ENCODE measurements around the gene SIRT1.
"Not testable (repeated sequence)": the region's sequence is repeated elsewhere in the genome, so short reads cannot be mapped to it uniquely, and the experiment has no call there.

SIRT1 gene

GRCh38 chr10:67884313-67884841, at the start of gene SIRT1:
Gene SIRT1, plus strand, starts transcription at chr10:67884656. Its CDS starts 66 bp downstream, at chr10:67884722.
- DNase-seq (ENCODE audit: low read depth): peak; percentile 93

DNA sequence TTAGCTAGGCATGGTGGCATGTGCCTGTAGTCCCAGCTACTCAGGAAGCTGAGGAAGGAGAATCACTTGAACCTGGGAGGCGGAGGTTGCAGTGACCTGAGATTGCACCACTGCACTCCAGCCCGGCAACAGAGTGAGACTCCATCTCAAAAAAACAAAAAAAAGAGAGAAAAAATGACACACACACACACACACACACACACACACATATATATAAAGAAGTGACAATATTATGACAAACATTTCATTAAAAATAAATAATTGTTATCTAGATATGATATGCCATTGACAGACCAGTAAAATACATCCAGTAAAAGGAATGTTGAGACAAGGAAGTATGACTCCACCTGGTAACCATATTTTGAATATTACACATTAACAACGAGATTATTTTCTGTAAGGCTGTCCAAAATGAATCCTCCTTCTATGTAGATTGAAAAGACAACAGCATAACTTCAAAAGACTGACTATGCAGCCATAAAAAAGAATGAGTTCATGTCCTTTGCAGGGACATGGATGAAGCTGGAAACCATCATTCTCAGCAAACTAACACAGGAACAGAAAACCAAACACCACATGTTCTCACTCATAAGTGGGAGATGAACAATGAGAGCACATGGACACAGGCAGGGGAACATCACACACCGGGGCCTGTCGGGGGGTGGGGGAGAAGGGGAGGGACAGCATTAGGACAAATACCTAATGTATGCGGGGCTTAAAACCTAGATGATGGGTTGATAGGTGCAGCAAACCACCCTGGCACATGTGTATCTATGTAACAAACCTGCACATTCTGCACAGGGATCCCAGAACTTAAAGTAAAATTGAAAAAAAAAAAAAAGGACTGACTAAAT, 48.7 kb upstream of the SIRT1 start:
- DNase-seq (ENCODE audit: low read depth): not testable (repeated sequence)

DNA sequence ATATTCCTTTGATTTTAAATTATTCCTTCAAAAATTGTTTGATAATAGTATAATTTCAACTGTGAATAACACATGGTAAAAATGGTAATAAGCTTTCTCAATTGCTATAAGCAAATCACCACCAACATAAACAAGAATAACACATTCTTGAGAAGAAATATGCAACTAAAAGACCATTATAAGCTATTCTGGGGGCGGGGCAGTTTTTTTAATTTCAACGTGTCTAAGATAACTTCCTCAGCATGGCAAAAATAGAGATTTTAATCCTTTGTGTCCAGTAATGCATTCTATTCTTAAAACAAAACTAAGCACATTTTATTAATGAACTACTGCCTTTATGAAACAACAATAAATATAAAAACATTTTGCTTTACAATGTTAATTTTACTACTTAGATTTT, 48.0 kb upstream of the SIRT1 start:
- no peak for DNase-seq (ENCODE audit: low read depth)

DNA sequence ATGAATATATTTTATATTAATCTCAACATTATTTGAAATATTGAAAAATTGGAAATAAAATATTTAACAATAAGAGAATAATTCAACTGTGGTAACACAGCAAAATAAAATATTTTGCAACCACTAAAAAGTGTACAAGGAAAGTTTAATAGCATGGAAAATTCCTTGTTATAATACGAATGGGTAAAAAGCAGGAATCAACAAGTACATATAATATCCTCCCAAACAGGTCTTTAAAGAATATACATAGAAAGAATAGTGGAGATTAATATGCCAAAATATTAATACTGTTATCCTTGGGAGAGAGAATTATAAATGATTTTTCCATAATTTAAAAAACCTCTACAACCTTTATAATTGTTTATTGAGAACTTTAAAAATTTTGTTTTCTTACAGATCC, 47.5 kb upstream of the SIRT1 start:
- no peak for DNase-seq (ENCODE audit: low read depth)

DNA sequence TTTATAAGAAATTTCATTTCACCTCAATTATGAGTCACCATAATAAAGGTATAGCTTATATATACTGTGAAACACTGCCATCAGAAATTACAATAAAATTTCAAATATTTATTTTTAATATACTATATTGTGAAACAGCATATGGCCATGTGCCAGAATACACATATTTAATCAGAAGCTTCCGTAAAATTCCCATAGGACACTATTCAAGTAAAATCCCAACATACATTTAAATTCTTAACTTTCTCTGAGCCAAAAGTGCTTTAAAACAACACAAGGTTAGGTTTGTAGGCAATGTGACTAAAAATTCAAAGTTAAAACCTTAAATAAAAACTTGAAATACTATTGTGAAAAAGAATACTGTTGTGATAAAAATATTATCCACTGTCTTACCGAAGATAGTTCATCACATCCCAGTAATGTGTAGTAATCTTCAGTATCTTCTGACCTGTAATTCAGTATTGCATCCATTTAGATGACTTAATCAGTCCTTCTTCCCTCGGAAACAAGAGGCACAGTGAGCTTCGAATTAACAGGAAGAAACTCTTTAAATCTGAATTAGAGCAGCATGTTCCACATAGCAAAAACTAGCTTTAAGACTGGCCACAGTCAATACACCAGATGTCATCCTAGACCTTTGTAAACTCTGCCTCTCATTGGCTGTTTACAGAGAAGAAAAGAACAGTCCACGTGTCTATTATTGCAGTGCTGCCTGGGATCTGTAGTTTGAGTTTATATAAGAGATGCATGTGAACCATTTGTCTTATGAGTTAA, 46.7 kb upstream of the SIRT1 start, which contains the start of gene DNAJC12:
DNAJC12 (minus strand) TSS at position 648 of the 774 bp plus-strand sequence; CDS start at position 471, 177 bp downstream.
- peak; percentile 56 for DNase-seq (ENCODE audit: low read depth)

GRCh38 chr10:67839511-67839910, 44.9 kb upstream of the SIRT1 start:
- DNase-seq (ENCODE audit: low read depth): not testable (repeated sequence)

DNA sequence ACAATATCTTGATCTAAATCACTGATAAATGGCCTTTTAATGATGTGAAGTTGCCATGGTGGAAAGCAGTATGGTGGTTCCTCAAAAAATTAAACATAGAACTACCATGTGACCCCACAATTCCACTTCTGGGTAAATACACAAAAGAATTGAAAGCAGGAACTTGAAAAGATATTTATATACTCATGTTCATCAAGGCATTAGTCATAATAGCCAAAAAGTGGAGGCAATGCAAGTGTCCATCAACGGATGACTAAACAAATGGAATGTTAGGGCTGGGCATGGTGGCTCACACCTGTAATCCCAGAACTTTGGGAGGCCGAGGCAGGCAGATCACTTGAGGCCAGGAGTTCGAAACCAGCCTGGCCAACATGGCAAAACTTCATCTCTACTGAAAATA, 44.5 kb upstream of the SIRT1 start:
- DNase-seq (ENCODE audit: low read depth): peak; percentile 43

GRCh38 chr10:67841737-67842136, 42.7 kb upstream of the SIRT1 start:
- DNase-seq (ENCODE audit: low read depth): no peak

- DNase-seq (ENCODE audit: low read depth): no peak
Observed at GRCh38 chr10:67843284-67843683, 41.2 kb upstream of the SIRT1 start.

DNA sequence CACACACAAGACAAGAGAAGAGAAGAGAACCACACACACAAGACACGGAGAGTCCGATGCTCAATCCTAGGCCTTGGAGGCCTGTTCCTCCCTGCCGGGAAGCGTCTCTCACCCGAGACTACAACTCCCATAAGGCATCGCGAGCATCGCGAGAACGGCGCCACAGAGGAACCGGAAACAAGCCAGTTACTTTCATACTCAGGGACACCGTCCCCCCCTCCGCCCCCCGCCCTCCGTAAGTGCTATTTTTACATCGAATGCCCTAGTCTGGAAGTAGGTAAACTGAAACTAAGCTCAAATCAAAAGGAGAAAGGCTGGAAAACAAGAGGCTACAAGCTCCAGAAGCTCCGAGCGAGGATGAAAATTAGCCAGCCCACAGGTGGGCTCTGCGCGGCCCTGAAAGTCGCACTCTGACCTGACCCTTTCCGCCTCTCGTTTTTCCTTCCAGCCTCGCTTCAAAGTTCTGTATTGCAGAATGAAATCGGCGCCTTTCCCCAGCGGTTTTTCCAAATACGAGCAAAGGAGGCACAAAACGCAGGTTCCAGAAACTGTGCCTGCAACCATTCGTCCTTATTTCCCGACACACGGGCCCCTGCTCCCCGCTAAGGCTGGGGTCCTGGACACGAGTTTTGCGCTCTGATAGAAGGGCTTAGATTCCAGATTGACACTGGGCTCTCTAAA, 35.0 kb upstream of the SIRT1 start:
- DNase-seq (ENCODE audit: low read depth): peak; percentile 94

- no peak for DNase-seq (ENCODE audit: low read depth)
Observed at GRCh38 chr10:67851186-67851585, 33.3 kb upstream of the SIRT1 start.

- DNase-seq (ENCODE audit: low read depth): no peak
Observed at GRCh38 chr10:67852761-67853160, 31.7 kb upstream of the SIRT1 start.

- DNase-seq (ENCODE audit: low read depth): no peak
Observed at GRCh38 chr10:67853512-67853911, 30.9 kb upstream of the SIRT1 start.

DNA sequence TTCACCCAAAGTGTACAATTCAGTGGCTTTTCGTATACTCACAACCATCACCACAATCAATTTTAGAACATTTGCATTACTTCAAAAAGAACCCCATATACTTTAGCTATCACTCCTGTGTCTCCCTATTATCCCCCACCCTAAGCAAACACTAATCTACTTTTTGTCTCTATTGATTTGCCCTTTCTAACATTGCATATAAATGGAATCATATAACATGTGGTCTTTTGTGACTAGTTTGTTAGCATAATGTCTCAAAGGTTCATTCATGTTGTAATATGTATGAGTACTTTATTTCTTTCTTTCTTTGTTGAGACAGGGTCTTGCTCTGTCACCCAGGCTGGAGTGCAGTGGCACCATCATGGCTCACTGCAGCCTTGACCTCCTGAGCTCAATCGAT, 25.5 kb upstream of the SIRT1 start:
- no peak for DNase-seq (ENCODE audit: low read depth)

DNA sequence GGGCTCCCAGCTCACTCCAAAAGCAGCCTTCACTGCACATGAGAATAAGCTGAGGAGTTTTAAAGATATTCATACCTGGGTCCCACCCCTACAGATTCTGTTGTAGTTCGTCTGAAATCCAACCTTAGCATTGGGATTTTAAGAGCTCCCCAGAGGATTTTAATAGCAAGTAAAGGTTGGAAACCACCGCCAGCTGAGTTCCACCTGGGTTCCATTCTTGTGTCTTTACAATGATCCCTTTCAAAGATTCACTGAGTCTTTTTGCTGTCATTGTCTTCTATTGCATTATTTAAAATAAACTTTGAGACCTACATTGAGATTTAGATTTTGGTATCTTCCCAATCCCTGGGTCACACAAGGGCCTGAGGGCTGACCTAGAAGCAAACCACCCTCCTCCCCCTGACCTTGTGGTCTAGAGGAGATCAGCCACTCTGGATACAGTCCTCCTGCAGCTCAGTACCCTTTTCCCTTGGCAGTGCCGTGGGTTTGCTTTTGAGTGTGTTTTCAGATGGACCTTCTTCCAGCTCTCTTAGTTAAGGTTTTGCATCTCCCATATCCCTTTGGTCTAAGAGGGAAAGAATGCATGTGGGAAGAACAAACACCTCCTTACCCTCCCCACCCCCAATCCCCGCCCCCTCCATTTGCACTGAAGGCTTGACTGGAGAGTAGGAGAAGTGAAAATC, 22.6 kb upstream of the SIRT1 start:
- DNase-seq (ENCODE audit: low read depth): no peak

DNA sequence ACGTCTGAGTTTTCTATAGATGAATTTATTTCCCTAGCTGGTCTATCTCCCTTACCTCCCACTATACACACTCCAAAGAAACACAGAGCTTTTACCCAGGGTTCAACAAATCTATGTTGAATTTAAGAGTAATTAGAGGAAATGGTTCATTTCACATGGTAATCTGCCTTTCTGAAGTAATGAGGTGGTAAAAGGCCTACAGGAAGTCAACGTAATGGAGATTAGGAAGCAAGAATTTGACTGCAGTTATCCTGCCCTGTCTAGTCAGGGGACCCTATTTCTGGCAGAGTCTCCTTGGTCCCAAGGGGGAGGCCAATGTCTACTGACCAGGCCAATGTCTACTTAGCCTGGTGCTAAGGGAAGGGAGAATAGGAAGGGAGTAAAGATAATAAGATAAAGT, 21.4 kb upstream of the SIRT1 start:
- DNase-seq (ENCODE audit: low read depth): no peak

GRCh38 chr10:67864607-67865371, 19.7 kb upstream of the SIRT1 start:
- no peak for DNase-seq (ENCODE audit: low read depth)

DNA sequence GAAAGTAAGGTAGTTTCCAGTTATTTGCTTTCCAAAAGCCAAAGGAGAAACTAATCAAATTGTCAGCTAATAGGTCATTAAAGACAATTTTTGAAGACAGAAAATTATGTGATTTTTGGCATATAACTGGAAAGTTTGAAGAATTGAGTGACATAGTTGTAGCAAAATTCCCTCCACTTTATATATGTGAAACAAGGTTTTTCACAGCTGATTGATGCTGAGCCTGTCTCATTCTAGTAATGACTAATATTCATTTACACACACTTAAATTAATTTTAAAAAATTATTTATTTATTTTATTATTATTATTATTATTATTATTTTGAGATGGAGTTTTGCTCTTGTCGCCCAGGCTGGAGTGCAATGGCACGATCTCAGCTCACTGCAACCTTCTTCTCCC, 16.3 kb upstream of the SIRT1 start:
- no peak for DNase-seq (ENCODE audit: low read depth)

DNA sequence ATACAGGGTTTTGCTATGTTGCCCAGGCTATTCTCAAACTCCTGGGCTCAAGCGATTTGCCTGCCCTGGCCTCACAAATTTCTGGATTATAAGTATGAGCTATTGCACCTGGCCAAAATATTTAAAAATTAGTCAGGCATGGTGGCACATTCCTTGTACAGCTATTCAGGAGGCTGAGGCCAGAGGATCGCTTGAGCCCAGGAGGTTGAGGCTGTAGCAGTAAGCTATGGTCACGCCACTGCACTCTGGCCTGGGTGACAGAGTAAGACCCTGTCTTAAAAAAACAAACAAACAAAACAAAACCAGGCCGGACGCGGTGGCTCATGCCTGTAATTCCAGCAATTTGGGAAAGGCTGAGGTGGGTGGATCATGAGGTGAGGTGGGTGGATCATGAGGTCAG, 14.5 kb upstream of the SIRT1 start:
- DNase-seq (ENCODE audit: low read depth): no peak

DNA sequence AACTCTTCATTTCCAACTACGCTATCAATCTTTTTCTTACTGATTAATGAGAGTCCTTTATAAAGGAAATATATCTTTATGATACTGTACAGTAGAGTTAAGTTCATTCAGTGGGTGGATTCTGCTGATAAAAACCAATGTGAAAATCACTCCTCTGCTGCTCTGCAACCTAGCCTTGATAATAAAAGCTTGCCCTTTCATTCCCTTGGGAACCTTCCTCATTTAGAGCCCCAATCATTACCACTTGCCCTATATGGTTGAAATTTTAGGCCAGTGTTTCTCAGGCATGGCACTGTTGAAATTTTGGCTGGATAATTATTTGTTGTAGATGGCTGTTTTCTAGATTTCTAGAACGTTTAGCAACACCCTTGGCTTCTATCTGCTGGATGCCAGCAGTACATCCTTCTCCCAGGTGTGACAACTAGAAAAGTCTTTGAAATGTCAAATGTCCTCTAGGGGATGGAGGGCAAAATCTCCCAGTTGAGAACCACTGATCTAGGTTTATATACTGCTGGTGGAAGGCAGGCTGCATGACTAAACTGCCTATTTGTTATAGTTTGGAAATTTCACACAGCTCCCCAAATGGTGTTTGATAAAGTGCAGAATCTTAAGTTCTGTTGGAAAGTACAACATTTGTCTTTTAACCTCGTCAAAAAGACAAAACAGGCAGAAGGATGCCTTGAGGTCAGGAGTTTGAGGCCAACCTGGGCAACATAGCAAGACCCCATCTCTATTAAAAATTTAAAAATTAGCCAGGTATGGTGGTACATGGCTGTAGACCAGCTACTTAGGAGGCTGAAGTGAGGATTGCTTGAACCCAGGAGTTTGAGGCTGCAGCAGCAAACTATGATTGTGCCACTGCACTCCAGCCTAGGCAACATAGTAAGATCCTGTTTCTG, 8.9 kb upstream of the SIRT1 start:
- DNase-seq (ENCODE audit: low read depth): no peak

All from ELR (cell line).